Nephron progenitor cell (in vitro differentiated cells): ENCODE data around the gene LARP4.
"Not testable (repeated sequence)": the region's sequence is repeated elsewhere in the genome, so short reads cannot be mapped to it uniquely, and the experiment has no call there.

Experiments used
- DNase-seq: peaks from one replicate; pipeline ENCODE4 v3.0.0; 2021
- H3K27ac Mint-ChIP-seq: 2 replicates; pipeline ENCODE4 v1.8.0; 2021; ENCODE audit warnings: mild to moderate bottlenecking, moderate library complexity, mixed read lengths
- H3K27me3 Mint-ChIP-seq: 2 replicates; pipeline ENCODE4 v1.8.0; 2021; ENCODE audit warnings: mild to moderate bottlenecking, low read depth, mixed read lengths; ENCODE audit not compliant: poor library complexity
- H3K36me3 Mint-ChIP-seq: 2 replicates; pipeline ENCODE4 v1.8.0; 2021; ENCODE audit warnings: low read depth, mixed read lengths
- H3K4me1 Mint-ChIP-seq: 2 replicates; pipeline ENCODE4 v1.8.0; 2021; ENCODE audit warnings: mixed read lengths
- H3K4me3 Mint-ChIP-seq: 2 replicates; pipeline ENCODE4 v1.8.0; 2021; ENCODE audit warnings: mild to moderate bottlenecking, moderate library complexity, mixed read lengths
- H3K9me3 Mint-ChIP-seq: 2 replicates; pipeline ENCODE4 v1.8.0; 2021; ENCODE audit warnings: mild to moderate bottlenecking, moderate library complexity, mixed read lengths
- TF ChIP-seq, protein P1 (sequence below): fragments of 200-600 bp; sonication (generic); IDR thresholded peaks from 2 replicates; pipeline ENCODE4 v1.5.0; 2021; ENCODE audit warnings: antibody characterized with exemption

LARP4 gene

DNA sequence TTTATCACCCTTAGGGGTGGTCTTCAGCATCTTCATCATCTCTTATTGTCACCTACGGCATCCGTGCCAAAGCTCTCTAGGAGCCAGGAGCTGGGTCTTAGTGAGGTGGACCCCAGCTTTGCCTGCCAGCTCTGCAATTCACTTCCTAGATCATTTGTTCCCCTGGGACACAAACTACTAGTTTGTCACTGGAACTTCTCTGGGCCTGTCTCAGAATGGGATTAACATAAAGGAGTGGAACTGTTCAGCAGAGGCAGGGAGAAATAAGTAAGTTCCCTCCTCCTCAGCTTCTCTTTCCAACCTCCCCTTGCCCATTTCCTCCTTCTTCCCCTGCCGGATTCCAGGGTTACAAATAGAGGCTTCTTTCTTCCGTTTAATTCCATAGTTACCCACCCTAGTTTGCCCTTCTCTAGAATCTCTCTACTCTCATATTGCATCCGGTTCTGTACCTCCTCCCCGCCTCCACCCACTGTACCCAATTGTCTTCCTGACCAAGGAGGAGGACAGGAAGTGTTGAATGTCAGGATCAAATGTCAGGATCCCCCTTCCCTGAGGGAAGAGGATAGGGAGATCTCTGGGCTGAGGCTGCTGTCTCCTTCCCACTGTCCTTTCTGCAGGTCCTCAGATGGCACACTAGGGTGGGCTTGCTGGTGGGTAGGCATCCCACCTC, 25.0 kb downstream of the LARP4 start:
- peak; percentile 22 for DNase-seq
- no peaks in the 10 kb centered on the region for H3K9me3 Mint-ChIP-seq
- TF ChIP-seq, protein P1, sequence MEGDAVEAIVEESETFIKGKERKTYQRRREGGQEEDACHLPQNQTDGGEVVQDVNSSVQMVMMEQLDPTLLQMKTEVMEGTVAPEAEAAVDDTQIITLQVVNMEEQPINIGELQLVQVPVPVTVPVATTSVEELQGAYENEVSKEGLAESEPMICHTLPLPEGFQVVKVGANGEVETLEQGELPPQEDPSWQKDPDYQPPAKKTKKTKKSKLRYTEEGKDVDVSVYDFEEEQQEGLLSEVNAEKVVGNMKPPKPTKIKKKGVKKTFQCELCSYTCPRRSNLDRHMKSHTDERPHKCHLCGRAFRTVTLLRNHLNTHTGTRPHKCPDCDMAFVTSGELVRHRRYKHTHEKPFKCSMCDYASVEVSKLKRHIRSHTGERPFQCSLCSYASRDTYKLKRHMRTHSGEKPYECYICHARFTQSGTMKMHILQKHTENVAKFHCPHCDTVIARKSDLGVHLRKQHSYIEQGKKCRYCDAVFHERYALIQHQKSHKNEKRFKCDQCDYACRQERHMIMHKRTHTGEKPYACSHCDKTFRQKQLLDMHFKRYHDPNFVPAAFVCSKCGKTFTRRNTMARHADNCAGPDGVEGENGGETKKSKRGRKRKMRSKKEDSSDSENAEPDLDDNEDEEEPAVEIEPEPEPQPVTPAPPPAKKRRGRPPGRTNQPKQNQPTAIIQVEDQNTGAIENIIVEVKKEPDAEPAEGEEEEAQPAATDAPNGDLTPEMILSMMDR, result no peak
- H3K27me3 Mint-ChIP-seq, result no peaks in the 10 kb centered on the region
- peaks cover 22% of the 10 kb centered on the region for H3K36me3 Mint-ChIP-seq
- H3K4me3 Mint-ChIP-seq, result peak overlapping the region; percentile 48
- H3K4me1 Mint-ChIP-seq, result peaks cover 25% of the 10 kb centered on the region
- H3K27ac Mint-ChIP-seq, result peak overlapping the region; percentile 96

DNA sequence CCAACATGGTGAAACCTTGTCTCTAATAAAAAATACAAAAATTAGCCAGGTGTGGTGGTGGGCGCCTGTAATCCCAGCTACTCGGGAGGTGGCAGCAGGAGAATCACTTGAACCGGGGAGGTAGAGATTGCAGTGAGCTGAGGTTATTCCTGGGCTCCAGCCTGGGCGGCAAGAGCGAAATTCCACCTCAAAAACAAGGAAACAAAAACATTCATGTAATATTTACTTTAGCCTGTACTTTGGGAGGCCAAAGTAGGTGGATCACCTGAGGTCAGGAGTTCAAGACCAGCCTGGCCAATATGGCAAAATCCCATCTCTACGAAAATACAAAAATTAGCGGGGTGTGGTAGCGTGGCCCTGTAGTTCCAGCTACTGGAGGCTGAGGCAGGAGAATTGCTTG, 31.0 kb downstream of the LARP4 start:
- Mint-ChIP-seq H3K27ac (peak overlapping the region; percentile 58), H3K36me3 (peaks cover 76% of the 10 kb centered on the region)
- not testable (repeated sequence) for H3K4me3 Mint-ChIP-seq, H3K4me1 Mint-ChIP-seq, H3K9me3 Mint-ChIP-seq, DNase-seq, H3K27me3 Mint-ChIP-seq

DNA sequence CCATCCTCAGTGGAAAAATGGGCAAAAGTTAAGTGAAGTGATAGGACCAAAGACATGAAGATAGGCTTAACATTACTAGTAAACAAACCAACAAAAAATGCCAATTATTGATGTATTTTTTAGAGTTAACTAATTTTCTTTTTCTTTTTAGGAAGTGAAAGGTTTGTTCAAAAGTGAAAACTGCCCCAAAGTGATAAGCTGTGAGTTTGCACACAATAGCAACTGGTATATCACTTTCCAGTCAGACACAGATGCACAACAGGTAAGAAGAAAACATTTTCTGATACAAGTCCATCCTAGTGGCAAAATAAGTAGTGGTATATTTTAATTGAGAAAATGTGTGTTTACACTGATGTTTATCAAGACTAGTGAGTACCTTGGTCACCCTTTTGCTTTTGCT, 39.6 kb downstream of the LARP4 start:
- Mint-ChIP-seq H3K27ac (no peak overlapping the region), H3K4me1 (no peaks in the 10 kb centered on the region), H3K27me3 (no peaks in the 10 kb centered on the region), H3K36me3 (peaks cover 75% of the 10 kb centered on the region), H3K9me3 (no peaks in the 10 kb centered on the region), H3K4me3 (no peak overlapping the region)
- TF ChIP-seq, protein P1, result no peak
- DNase-seq, result no peak

DNA sequence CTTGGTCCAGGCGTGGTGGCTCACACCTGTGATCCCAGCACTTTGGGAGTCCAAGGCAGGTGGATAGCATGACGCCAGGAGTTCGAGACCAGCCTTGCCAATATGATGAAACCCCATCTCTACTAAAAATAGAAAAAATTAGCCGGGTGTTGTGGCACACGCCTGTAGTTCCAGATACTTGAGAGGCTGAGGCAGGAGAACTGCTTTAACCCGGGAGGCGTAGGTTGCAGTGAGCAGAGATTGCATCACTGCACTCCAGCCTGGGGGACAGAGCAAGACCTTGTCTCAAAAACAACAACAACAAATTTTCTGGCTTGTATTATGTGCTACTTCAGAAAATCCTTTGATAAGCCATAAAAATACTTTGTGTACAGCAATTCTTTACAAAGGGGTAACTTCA, 41.1 kb downstream of the LARP4 start:
- no peaks in the 10 kb centered on the region for H3K4me1 Mint-ChIP-seq
- H3K27ac Mint-ChIP-seq, result no peak overlapping the region
- no peaks in the 10 kb centered on the region for H3K9me3 Mint-ChIP-seq
- no peak for DNase-seq
- TF ChIP-seq, protein P1, result no peak
- no peak overlapping the region for H3K4me3 Mint-ChIP-seq
- H3K27me3 Mint-ChIP-seq, result no peaks in the 10 kb centered on the region
- peaks cover 70% of the 10 kb centered on the region for H3K36me3 Mint-ChIP-seq

DNA sequence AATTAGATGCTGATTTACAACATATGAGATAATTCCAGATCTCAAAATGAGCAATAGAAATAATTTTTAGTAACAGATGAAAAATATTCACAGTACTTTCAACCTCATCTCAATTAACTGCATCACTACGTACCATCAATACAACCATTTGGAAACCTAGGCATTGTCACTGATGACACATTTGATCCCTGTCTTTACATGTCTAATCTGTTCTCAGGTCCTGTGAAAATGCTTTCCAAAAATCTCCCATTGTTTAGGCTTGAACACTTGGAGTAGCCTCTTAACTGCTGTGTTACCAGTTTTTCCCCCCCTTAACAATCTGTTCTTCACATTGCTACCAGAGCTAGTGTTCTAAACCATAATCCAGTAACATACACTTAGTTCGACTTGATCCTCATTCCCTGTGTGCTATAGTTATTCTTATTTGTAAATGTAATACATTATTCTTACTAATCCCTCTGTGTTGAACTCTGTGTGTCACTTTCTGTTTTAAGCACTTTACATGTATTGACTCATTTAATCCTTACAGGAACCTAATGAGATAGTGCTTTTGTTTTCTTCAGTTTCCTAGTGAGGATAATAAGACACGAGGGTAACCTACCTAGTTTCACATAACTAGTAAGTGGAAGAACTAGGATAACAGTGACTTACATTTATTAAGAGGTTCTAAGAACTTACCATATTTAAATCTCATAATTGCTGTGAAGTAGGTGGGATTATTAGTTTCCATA, 41.7 kb downstream of the LARP4 start:
- no peak for DNase-seq
- H3K27me3 Mint-ChIP-seq, result no peaks in the 10 kb centered on the region
- H3K4me3 Mint-ChIP-seq, result no peak overlapping the region
- H3K27ac Mint-ChIP-seq, result peak overlapping the region; percentile 13
- TF ChIP-seq, protein P1, result no peak
- peaks cover 73% of the 10 kb centered on the region for H3K36me3 Mint-ChIP-seq
- no peaks in the 10 kb centered on the region for H3K9me3 Mint-ChIP-seq
- no peaks in the 10 kb centered on the region for H3K4me1 Mint-ChIP-seq

GRCh38 chr12:50449671-50450070, 49.0 kb downstream of the LARP4 start:
- peaks cover 69% of the 10 kb centered on the region for H3K36me3 Mint-ChIP-seq
- H3K9me3 Mint-ChIP-seq, DNase-seq, H3K4me1 Mint-ChIP-seq, H3K27ac Mint-ChIP-seq, H3K27me3 Mint-ChIP-seq, H3K4me3 Mint-ChIP-seq: not testable (repeated sequence)

GRCh38 chr12:50452795-50453194, 52.1 kb downstream of the LARP4 start:
- no peaks in the 10 kb centered on the region for H3K27me3 Mint-ChIP-seq
- H3K4me1 Mint-ChIP-seq, result no peaks in the 10 kb centered on the region
- no peak overlapping the region for H3K27ac Mint-ChIP-seq
- H3K36me3 Mint-ChIP-seq, result peaks cover 62% of the 10 kb centered on the region
- H3K4me3 Mint-ChIP-seq, result no peak overlapping the region
- no peaks in the 10 kb centered on the region for H3K9me3 Mint-ChIP-seq
- DNase-seq, result no peak
- TF ChIP-seq, protein P1, result no peak
